GM21737 (cell line): Measurements from ENCODE around the gene KRTAP17-1.

Experiments
- ATAC-seq: cut with Tn5 transposase; IDR thresholded peaks from one replicate; pipeline ENCODE4 v1.9.1; 2021; ENCODE audit warnings: mild to moderate bottlenecking, moderate library complexity; ENCODE audit not compliant: unreplicated experiment

Gene KRTAP17-1

DNA sequence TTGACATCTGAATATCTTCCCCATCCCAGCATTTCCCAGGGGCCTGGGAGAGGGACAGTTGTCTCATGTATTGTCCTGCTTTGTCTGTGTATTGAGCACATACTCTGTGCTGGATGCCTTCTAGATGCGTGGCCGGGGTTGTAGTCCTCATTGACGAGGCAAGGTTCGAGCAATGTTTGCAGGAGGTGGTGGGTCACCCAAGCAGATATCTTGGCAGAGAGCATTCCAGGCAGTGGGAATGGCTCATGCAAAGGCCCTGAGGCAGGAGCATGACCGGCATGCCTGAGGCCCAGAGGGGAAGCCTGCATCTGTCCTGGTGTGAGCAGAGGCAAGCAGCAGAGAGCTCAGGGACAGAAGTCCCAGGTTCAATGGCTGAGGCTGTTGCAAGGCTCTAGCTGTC, 17.6 kb upstream of the KRTAP17-1 start:
- ATAC-seq: no peak

- ATAC-seq: no peak
Measured at GRCh38 chr17:41332239-41332638, 16.7 kb upstream of the KRTAP17-1 start.

- no peak for ATAC-seq
Measured at GRCh38 chr17:41331606-41332005, 16.1 kb upstream of the KRTAP17-1 start.

DNA sequence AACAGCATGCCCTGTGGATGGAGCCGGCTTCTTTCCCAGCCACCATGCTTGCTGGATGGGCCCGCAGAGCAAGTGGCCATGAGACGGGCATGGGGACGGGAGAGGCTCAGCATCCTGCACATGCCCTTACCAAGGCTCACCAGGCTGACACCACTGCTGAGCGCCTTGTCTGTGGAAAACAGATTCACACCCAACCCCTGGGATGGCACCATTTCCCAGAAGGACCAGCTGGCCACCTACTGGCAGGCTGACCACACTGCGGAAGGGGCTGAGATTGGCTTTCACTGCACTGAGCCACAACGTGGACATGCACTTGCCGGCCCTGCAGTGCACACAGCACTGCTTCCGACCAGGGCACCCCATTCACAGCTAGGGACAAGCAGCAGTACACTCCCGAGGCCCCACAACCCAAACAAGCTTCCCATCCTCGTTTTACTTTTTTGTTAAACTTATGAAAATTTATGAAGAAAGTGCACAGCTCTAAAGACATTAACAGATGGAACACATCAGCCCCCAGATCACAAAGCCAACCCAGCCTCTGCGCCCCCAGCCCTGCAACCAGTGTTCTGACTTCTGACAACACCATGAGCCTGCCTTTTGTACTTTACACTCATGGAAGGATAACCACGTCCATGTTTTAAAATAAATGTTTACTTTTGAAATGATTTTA, 13.9 kb upstream of the KRTAP17-1 start:
- ATAC-seq: no peak

DNA sequence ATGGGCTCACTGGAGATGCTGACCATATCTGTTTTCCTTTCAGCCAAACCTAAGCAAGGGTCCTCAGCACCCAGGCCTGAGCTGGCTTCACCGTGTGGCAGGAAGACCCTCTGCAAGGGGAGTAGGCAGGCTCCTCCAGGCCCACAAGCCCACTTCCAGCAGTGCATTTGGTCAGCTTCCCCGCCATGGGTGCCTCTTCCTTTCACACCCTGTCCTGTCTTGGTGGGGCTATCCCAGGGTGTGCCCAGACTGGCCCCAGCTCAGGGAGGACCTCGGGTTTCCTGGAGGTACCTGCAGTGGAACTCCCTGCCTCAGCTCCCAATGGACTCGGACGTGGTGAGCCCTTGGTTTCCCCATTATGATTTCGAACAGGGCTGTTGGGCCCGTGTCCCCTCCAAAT, 12.7 kb upstream of the KRTAP17-1 start:
- ATAC-seq: no peak

DNA sequence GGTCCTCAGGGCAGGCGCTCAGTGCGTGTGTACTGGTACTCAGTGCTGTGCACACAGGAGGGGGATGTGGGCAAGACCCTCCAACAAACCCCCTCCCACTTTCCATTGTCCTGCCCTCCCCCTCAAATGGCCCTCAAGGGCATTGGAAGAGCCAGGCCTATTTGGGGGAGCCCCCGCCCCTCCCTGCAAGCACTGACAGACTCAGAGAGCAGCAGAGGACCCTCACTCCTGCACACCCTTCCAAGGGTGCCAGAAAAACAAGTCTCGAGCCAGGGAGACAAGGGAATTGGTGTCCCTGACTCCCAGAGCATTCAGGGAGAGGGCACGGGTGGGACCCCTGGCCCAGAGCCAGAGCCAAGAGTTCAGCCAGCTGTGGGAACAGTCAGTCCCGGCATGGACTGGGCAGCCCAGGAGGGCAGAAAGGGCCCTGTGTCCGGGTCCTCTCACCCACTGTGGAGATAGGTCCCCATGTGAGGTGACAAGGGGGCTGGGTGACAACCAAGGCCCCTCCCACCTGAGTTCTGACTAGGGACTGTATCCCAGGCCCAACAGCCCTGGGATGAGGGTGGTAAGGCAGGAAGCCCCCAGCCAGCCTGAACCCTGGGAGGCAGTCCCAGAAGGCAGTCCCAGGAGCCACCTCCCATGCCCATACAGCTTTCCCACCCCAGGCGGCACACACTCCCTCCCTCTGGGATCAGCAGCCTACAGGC, 12.1 kb upstream of the KRTAP17-1 start:
- no peak for ATAC-seq

GRCh38 chr17:41326173-41327145, 10.9 kb upstream of the KRTAP17-1 start:
- no peak for ATAC-seq

DNA sequence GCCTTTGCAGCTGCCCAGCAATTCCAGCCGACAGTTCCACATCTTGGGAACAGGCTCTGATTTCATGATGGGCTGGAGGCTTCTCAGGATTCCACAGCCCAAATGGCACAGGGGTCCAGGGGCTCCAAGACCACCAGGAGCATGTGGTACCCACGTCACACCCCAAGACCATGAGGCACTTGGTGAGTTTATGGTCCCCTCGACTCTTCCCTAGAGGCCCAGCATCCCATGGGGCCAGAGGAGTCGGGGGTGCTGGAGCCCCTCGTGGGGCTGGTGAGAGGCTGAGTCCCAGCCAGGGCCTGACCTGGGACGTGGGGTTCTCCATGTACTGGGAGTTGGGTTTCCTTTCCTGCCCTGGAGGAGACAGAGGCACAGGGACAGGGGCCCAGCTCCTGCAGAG, 10.1 kb upstream of the KRTAP17-1 start:
- ATAC-seq: no peak

DNA sequence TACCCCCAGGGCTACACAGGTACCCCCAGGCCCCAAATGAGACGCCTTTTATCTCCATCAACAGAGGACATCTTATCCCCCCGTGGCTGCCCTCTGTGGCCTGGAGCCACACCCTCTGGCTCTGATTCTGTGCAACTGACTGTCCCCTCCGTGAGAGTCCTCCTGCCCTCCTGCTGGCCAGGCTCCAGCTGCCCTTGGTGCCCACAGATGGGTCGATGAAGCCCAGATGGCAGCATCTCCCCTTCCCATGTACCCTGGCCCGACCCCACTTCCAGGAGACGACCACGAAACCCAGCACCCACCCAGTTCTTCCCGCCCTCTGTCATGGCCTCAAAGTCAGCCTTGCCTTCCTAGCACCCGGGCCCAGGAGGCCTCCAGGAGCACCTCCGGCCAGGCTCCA, 9.6 kb upstream of the KRTAP17-1 start:
- ATAC-seq: no peak

GRCh38 chr17:41324180-41325075, 8.9 kb upstream of the KRTAP17-1 start:
- ATAC-seq: no peak

DNA sequence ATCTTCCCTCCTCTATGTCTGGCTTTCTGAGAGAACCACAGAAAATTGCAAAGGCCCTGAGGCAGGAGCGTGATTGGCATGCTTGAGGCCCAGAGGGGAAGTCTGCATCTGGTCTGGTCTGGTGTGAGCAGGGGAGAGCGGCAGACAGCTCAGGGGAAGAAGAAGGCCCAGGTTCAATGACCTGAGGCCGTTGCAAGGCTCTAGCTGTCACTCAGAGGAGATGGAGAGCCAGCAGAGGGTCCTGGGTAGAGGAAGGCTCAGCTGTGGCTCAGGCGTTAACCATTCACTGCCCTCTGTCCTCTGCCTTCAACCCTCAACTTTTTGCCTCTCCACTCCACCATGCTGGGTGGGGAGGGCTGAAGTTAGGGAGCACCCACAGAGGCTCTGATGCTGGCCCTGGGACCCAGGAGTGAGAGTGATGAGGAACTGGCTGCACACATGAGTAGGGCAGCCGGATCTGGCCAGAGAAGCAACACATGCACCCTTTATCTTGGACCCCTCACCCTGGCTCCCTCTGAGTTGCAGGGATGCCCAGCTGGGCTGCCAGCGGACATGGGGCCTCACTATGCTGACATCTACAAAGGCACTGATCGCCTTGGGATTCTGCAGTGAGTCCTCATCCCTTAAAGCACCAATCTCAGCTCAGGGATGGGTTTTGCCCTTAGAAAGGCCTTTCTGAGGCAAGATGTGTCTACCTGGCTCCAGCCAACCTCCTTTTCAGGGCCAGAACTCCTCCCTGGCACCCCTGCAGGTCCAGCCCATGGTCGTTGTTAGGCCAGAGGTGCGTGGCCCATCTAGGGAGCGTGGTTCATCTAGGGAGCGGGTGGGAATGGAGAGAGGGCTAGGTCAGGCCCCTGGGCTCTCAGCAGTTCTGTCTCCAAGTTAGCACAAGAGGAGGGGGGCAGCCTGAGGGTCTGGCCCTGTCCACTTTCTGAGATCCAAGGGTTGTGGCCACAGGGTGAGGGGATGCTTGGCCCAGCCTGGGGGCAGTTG, 7.7 kb upstream of the KRTAP17-1 start:
- no peak for ATAC-seq

GRCh38 chr17:41322094-41322902, 6.8 kb upstream of the KRTAP17-1 start:
- ATAC-seq: no peak

DNA sequence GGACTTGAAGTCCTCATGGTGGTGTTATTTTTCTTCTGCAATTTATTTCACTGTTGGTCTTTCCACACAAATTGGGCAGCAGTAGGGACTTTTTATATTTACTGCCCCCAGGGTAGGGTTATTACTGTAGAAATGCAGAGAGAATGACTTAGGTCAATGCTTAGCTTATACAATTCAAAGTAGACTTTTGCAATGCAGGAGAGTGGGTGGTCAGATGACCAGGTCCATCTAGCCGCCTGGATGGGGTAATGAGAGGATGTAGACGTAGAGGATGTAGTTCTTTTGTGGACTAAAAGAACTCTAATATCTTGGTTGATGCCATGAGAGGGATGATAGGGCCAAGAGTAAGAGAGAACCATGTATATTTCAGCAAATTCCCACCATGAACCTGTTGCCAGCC, 2.7 kb upstream of the KRTAP17-1 start:
- ATAC-seq: no peak

GRCh38 chr17:41315814-41316445, 420 bp upstream of the KRTAP17-1 start:
- no peak for ATAC-seq

GRCh38 chr17:41311111-41311510, 4.4 kb downstream of the KRTAP17-1 start:
- no peak for ATAC-seq

DNA sequence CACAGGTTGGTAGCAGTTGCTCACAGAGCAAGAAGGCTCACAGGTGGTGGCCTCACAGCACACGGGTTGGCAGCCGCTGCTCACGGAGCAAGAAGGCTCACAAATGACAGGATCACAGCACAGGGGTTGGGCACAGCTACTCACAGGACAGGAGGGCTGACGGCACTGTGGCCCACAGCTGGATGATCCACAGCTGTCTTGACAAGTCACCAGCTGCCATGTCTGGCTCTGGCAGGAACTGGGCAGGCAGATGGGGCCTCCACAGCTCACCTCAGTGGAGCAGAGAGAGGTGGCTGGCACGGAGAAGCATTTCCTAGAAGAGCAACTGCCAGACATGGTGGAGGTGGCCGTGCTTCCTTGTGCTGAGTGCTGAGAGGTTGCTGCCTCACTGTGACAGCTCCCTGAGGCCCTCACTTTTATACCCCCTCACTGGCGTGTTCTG, 6.6 kb downstream of the KRTAP17-1 start, which contains the start of gene KRTAP16-1:
TSS of gene KRTAP16-1 (minus strand) at position 392 of the 442 bp plus-strand sequence. CDS start at position 336, 56 bp downstream.
- no peak for ATAC-seq

DNA sequence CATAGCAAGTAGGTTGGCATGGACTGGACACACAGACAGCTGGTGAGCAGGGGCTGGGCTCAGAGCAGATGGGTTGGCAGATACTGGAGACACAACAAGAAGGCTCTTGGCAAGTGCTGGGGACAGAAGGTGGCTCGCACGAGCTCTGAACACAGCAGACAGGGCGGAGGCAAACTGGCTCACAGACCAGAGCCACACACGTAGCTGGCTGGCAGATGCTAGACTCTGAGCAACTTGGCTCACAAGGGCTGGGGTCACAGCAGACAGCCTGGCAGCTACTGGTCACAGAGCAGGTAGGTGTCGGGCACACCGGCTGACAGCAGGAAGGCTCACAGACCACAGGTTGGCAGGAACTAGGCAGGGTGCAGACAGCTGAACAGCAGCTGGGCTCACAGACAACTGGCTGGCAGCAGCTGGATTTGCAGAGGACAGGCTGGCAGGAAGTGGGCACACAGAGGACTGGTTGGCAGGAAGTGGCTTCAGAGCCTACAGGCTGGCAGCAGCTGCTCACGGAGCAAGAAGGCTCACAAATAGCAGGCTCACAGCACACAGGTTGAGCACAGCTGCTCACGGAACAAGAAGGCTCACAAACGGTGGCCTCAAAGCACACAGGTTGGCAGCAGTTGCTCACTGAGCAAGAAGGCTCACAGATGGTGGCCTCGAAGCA, 7.1 kb downstream of the KRTAP17-1 start:
- ATAC-seq: no peak
